Measurements from ENCODE around the gene SEZ6L. TPM values are rescaled to one million over a fixed set of nuclear protein-coding genes. Genes with fewer than 3 reads are reported as not detected.

SEZ6L gene
- total RNA-seq = not detected in 2 replicates

DNA sequence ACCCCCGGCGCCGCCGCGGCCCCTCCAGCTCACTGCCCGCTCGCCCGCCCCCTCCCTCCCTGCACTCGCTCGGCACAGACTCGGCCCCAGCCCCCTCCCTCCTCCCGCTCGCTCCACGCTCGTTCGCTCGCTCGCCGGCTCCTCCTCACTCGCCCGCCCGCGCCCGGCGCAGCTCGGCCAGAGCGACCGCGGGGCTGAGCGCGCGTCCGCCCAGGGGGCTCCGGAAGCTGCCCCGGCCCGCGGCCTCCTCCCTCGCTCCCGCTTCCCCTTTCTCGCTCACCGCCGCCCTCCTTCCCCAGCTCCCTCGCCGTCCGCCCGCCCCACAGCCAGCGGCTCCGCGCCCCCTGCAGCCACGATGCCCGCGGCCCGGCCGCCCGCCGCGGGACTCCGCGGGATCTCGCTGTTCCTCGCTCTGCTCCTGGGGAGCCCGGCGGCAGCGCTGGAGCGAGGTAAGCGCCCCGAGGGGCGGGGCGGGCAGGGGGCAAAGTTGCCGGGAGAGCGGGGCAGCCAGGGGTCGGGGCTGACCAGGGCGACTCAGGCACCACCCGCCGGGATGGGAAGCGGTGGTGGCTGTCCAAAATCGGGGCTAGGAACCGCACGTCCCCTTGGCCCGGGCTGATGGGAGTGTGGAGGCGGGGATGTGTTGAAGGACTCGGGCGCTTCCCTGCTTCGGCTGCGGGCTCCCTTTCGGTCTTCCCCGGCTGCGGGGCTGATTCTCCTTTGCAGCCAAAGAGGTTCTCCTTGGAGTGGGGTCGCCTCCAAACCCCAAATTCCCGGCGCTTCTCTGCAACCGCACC lies at the start of gene SEZ6L:
SEZ6L (plus strand) TSS at position 148 of the 797 bp plus-strand sequence; CDS start at position 356, 208 bp downstream.

DNA sequence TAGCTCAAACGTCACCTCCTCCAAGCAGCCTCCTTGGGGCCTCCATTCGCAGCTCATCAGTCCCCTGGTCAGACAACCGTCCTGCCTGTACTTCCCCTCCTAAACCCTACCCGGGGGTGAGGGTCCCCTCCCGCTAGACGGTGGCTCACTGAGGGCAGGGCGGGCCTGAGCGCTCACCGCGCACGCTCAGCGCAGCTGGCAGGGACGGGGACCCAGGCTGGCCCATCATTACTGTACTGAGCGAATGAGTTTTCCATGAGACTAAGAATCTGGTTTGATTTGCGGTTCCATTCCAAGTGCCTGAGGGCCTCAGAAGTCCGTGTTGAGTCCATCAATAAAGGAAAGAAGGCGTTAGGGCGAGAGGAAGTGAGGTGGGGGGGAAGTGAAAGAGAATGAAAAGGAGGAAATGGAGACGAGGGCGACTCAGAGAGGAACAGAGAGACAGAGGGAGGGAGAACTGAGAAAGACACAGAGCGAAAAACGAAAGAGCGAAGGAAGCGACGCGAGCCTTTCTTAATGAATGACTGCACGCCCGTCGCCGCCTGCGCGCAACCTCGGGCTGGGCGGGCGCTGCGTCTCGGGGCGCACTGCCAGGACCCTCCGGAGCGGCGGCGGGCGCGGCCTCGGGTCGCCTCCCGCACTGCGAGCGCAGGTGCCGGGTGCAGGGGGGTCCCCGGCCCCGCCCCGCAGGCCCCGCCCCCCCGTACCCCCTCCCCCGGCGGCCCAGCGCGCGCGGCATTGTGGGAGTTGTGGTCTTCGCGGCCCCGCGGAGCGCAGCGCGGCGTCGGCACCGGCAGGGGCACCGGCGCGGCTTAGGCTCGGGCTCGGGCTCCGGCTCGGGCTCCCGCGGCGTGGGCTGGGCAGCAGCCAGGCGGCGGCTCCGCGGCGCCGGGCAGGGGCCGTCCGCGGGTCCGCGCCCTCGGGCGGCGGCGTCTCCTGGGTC lies 259.5 kb downstream of the SEZ6L start, which contains the start of gene ASPHD2:
ASPHD2 (plus strand) TSS at position 746 of the 943 bp plus-strand sequence. CDS start 4,356 bp downstream, outside the sequence.

Measured in cardiac ventricle fibroblast (primary cell).